ENCODE measurements around the gene IGFBP7. TPM values are rescaled to one million over a fixed set of nuclear protein-coding genes. Genes with fewer than 3 reads are reported as not detected.

The IGFBP7 gene
- polyA plus RNA-seq, 1 experiment = 655 TPM

- no peak for DNase-seq (ENCODE audit: low read depth, low spot score)
- Histone ChIP-seq H3K27me3 (ENCODE audit: control insufficient read depth, insufficient read depth, low read length) (no peaks in the 10 kb centered on the region), H3K27ac (ENCODE audit: low read depth, low read length) (no peak overlapping the region), H3K9me3 (ENCODE audit: control insufficient read depth, insufficient read depth, low read length) (no peaks in the 10 kb centered on the region), H3K4me3 (ENCODE audit: low read depth, low read length) (no peak overlapping the region)
- TF ChIP-seq, protein P1, sequence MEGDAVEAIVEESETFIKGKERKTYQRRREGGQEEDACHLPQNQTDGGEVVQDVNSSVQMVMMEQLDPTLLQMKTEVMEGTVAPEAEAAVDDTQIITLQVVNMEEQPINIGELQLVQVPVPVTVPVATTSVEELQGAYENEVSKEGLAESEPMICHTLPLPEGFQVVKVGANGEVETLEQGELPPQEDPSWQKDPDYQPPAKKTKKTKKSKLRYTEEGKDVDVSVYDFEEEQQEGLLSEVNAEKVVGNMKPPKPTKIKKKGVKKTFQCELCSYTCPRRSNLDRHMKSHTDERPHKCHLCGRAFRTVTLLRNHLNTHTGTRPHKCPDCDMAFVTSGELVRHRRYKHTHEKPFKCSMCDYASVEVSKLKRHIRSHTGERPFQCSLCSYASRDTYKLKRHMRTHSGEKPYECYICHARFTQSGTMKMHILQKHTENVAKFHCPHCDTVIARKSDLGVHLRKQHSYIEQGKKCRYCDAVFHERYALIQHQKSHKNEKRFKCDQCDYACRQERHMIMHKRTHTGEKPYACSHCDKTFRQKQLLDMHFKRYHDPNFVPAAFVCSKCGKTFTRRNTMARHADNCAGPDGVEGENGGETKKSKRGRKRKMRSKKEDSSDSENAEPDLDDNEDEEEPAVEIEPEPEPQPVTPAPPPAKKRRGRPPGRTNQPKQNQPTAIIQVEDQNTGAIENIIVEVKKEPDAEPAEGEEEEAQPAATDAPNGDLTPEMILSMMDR (IDR thresholded peaks at IDR 0.05; ENCODE audit: low read depth, low read length) = no peak
- ChIA-PET POLR2A (interaction anchor here (0.7 kb wide), 1 partner anchor 91 kb away, joined by 3 read pairs; the partner anchor contains the start of gene IGFBP7), CTCF (interaction anchor here (1.0 to 1.6 kb wide), 2 partner anchors 19 to 145 kb away, joined by 5 read pairs; no protein-coding TSS in a partner anchor)
These were observed 91.2 kb downstream of the IGFBP7 start for GRCh38 chr4:57018980-57019379.

DNA sequence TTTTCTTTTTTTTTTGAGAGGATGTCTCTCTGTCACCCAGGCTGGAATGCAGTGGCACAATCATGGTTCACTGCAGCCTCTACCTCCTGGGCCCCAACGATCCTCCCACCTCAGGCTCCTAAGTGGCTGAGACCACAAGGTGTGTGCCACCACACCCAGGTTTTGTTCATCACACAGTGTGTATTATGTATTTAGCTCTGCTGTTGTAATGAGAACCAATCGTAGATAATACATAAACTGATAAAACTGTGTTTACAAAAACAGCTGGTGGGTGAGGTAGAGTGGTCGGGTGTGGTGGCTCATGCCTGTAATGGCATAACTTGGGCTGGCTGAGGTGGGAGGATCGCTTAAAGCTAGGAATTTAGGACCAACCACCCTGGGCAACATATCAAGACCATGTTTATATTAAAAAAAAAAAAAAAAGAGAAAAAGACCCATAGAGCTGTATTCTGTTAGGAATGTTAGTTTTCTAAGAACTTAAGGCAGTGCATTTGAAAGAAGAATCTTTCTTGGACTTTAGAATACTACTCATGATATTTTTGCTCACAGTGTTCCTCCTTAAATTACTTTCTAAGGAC lies 96.6 kb downstream of the IGFBP7 start:
- Histone ChIP-seq H3K27me3 (ENCODE audit: control insufficient read depth, insufficient read depth, low read length) (no peaks in the 10 kb centered on the region), H3K27ac (ENCODE audit: low read depth, low read length) (no peak overlapping the region), H3K4me3 (ENCODE audit: low read depth, low read length) (no peak overlapping the region), H3K9me3 (ENCODE audit: control insufficient read depth, insufficient read depth, low read length) (no peaks in the 10 kb centered on the region)
- POLR2A ChIA-PET = interaction anchor here (0.7 kb wide), 1 partner anchor 67 kb away, joined by 3 read pairs; no protein-coding TSS in a partner anchor
- DNase-seq (ENCODE audit: low read depth, low spot score) = no peak
- CTCF ChIA-PET = interaction anchor here (0.7 kb wide), 1 partner anchor 70 kb away, joined by 3 read pairs; no protein-coding TSS in a partner anchor
- TF ChIP-seq, protein P1 (IDR thresholded peaks at IDR 0.05; ENCODE audit: low read depth, low read length) = no peak

DNA sequence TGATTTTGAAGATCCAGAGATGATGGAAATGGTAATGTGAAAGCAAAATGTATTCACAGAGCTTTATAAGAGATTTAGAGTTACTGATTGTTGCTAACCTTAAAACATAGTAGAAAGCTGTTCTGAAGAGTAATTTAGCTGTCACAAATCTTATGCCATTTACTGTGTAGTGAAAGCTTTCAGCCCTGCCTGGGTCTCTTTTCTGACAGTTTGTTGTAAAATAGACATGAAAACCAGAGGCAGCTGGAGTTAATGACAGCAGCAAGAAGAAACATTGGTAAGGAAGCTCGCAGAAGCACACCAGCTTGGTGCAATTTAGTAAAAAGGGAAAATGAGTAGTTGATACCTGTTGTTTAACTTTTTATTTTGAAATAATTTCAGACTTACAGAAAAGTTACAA lies 110.4 kb downstream of the IGFBP7 start:
- ChIA-PET POLR2A (no interaction called here), CTCF (no interaction called here)

DNA sequence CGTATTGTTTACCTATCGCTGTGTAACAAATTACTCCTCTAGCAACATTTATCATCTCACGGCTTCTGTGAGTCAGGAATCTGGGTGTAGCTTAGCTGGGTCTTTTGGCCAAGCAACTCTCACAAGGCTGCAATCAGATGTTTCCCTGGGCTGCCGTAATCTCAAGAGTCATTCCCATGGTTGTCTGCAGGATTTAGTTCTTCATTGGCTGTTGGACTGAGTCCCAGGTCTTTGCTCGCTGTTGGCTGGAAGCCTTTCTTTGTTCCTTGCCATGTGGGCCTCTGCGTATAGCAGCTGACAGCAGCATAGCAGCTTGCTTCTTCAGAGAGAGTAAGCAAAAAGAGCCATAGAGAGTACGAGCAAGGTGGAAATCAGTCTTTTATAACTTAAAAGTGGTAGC lies 114.7 kb downstream of the IGFBP7 start:
- Histone ChIP-seq H3K9me3 (ENCODE audit: control insufficient read depth, insufficient read depth, low read length) (no peaks in the 10 kb centered on the region), H3K27me3 (ENCODE audit: control insufficient read depth, insufficient read depth, low read length) (no peaks in the 10 kb centered on the region), H3K4me3 (ENCODE audit: low read depth, low read length) (no peak overlapping the region), H3K27ac (ENCODE audit: low read depth, low read length) (peak overlapping the region; percentile 71)
- peak; percentile 87 for DNase-seq (ENCODE audit: low read depth, low spot score)
- ChIA-PET CTCF (interaction anchor here (1.5 kb wide), 1 partner anchor 168 kb away, joined by 11 read pairs; no protein-coding TSS in a partner anchor), POLR2A (interaction anchor here (0.6 to 1.3 kb wide), 2 partner anchors 17 to 538 kb away, joined by 3 to 5 read pairs; partner anchors contain the start of genes NOA1 and POLR2B)
- TF ChIP-seq, protein P1 (IDR thresholded peaks at IDR 0.05; ENCODE audit: low read depth, low read length) = no peak

More for the DNA sequence above, 110.4 kb downstream of the IGFBP7 start:
- Histone ChIP-seq H3K9me3 (ENCODE audit: control insufficient read depth, insufficient read depth, low read length) (no peaks in the 10 kb centered on the region), H3K27me3 (ENCODE audit: control insufficient read depth, insufficient read depth, low read length) (no peaks in the 10 kb centered on the region), H3K4me3 (ENCODE audit: low read depth, low read length) (no peak overlapping the region), H3K27ac (ENCODE audit: low read depth, low read length) (no peak overlapping the region)
- no peak for DNase-seq (ENCODE audit: low read depth, low spot score)
- TF ChIP-seq, protein P1 (IDR thresholded peaks at IDR 0.05; ENCODE audit: low read depth, low read length) = no peak

DNA sequence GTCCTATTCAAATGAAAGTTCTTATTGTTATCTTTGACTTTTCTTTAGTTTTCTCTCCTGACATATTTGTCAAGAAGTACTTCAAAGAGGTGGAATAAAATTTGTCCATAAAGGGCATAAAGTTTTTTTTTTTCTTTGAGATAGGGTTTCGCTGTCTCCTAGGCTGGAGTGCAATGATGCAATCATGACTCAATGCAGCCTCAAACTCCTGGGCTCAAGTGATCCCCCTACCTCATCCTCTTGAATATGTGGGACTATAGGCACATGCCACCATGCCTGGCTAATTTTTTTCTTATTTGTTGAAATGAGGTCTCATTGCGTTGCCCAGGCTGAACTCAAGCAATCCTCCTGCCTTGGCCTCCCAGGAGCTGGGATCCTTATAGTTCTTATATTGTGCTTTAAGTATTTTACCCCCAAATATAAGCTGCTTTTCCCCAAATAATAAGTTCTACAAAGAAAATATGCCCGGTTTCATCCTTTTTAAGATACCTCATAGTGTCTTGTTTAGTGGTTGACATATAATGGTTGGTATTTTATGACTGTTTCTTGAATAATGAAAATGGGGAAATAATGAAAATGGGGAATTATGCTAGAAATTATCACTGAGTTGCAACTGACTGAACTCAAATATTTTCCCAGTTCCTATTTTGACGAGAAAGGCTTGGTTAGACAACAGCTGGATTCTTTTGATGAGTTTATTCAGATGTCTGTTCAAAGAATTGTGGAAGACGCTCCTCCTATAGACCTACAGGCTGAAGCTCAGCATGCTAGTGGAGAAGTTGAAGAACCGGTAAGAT lies 119.9 kb downstream of the IGFBP7 start:
- Histone ChIP-seq H3K4me3 (ENCODE audit: low read depth, low read length) (no peak overlapping the region), H3K27ac (ENCODE audit: low read depth, low read length) (no peak overlapping the region), H3K9me3 (ENCODE audit: control insufficient read depth, insufficient read depth, low read length) (no peaks in the 10 kb centered on the region), H3K27me3 (ENCODE audit: control insufficient read depth, insufficient read depth, low read length) (no peaks in the 10 kb centered on the region)
- ChIA-PET POLR2A (no interaction called here), CTCF (no interaction called here)
- no peak for DNase-seq (ENCODE audit: low read depth, low spot score)
- TF ChIP-seq, protein P1 (IDR thresholded peaks at IDR 0.05; ENCODE audit: low read depth, low read length) = no peak
